Measurements from ENCODE around the gene COCH.

GRCh38 chr14:30896435-30896834 is 22.1 kb downstream of the COCH start:
- no peak for TF ChIP-seq CTCF (IDR thresholded peaks at IDR 0.05; ENCODE audit: low read depth, low read length)
- TF ChIP-seq POLR2A (IDR thresholded peaks at IDR 0.05; ENCODE audit: extremely low read depth, insufficient read length) = no peak

Data from NB4 (cell line).